ENCODE results near the gene RUSF1.

- no peak for TF ChIP-seq POLR2A (IDR thresholded peaks at IDR 0.05)
- TF ChIP-seq CTCF (IDR thresholded peaks at IDR 0.05) = no peak
Measured at GRCh38 chr16:31487720-31488467, 20.3 kb downstream of the RUSF1 start.
